ENCODE measurements around the gene FHAD1.

DNA sequence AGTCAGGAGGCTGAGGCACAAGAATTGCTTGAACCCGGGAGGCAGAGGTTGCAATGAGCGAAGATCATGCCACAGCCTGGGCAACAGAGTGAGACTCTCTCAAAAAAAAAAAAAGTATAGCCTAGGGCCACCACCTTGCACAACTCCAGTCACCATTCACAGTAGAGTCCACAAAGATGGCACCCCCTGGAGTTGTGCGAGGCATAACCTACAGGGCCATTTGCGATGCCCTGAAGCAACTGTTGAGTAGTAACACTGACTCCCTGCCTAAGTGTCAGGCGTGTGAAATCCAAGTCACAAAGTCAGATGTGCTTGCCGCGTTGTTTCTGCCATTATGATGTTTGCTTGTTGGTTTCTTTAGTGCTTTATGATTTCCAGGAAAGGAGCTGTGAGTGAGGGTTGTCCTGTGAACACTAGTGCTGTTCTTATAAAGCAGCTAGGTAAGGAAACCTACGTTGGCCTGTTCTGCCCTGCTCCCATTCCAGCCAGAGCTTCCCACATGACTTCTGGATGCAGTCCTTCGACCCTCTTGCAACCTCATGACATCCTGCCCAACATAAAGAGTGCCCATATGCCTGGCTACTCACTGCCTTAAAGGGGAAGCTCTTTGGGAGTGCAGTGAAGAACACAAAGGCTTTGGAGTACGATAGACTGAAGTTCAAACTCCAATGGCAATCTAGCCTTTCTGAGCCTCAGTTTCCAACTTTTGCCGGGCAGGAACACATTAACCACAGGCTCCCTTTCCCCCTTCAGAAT, 29.8 kb downstream of the FHAD1 start:
- no peak for TF ChIP-seq RB1 (IDR thresholded peaks at IDR 0.05; ENCODE audit: borderline replicate concordance)
- TF ChIP-seq, protein P1, sequence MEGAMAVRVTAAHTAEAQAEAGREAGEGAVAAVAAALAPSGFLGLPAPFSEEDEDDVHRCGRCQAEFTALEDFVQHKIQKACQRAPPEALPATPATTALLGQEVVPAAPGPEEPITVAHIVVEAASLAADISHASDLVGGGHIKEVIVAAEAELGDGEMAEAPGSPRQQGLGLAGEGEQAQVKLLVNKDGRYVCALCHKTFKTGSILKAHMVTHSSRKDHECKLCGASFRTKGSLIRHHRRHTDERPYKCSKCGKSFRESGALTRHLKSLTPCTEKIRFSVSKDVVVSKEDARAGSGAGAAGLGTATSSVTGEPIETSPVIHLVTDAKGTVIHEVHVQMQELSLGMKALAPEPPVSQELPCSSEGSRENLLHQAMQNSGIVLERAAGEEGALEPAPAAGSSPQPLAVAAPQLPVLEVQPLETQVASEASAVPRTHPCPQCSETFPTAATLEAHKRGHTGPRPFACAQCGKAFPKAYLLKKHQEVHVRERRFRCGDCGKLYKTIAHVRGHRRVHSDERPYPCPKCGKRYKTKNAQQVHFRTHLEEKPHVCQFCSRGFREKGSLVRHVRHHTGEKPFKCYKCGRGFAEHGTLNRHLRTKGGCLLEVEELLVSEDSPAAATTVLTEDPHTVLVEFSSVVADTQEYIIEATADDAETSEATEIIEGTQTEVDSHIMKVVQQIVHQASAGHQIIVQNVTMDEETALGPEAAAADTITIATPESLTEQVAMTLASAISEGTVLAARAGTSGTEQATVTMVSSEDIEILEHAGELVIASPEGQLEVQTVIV (IDR thresholded peaks at IDR 0.05; ENCODE audit: borderline replicate concordance, partially characterized antibody): no peak
